NCI-H2196 (cell line): ENCODE results near the gene MDC1.
"Not testable (repeated sequence)": the region's sequence is repeated elsewhere in the genome, so short reads cannot be mapped to it uniquely, and the experiment has no call there.

Experiments used
- DNase-seq: peaks from one replicate; lab custom pipeline; 2025; ENCODE audit not compliant: unreplicated experiment; lab: John Stamatoyannopoulos, UW

The MDC1 gene

GRCh38 chr6:30725713-30726505, 8.8 kb upstream of the MDC1 start:
- DNase-seq = no peak

- no peak for DNase-seq
Measured at GRCh38 chr6:30724906-30725667, 8.0 kb upstream of the MDC1 start.

- not testable (repeated sequence) for DNase-seq
Measured at GRCh38 chr6:30723843-30724741, 7.0 kb upstream of the MDC1 start.

GRCh38 chr6:30723159-30723842, 6.2 kb upstream of the MDC1 start:
- DNase-seq = not testable (repeated sequence)

GRCh38 chr6:30722280-30723112, 5.4 kb upstream of the MDC1 start:
- peak; percentile 75 for DNase-seq

- not testable (repeated sequence) for DNase-seq
Measured at GRCh38 chr6:30722025-30722279, 4.9 kb upstream of the MDC1 start.

- peak; percentile 94 for DNase-seq
Measured at GRCh38 chr6:30721198-30722024, 4.3 kb upstream of the MDC1 start.

- DNase-seq = peak; percentile 67
Measured at GRCh38 chr6:30720738-30721197, 3.7 kb upstream of the MDC1 start.

GRCh38 chr6:30719791-30720737, 3.0 kb upstream of the MDC1 start, which contains the start of gene TUBB:
Gene TUBB (plus strand): TSS chr6:30720352. CDS start chr6:30720507, 155 bp downstream.
- peak; percentile 96 for DNase-seq

- no peak for DNase-seq
Measured at GRCh38 chr6:30719356-30719755, 2.3 kb upstream of the MDC1 start.

- DNase-seq = not testable (repeated sequence)
Measured at GRCh38 chr6:30717845-30718720, 1.0 kb upstream of the MDC1 start.

- DNase-seq = no peak
Measured at GRCh38 chr6:30716879-30717128, 277 bp downstream of the MDC1 start.

GRCh38 chr6:30714263-30714662, 2.8 kb downstream of the MDC1 start:
- no peak for DNase-seq

- DNase-seq = no peak
Measured at GRCh38 chr6:30712441-30712945, 4.6 kb downstream of the MDC1 start.

- DNase-seq = no peak
Measured at GRCh38 chr6:30711758-30712380, 5.2 kb downstream of the MDC1 start.

- DNase-seq = no peak
Measured at GRCh38 chr6:30709101-30709868, 7.8 kb downstream of the MDC1 start.
